ENCODE measurements around the gene RBM34. TPM values are rescaled to one million over a fixed set of nuclear protein-coding genes. Genes with fewer than 3 reads are reported as not detected.
"Not testable (repeated sequence)": the region's sequence is repeated elsewhere in the genome, so short reads cannot be mapped to it uniquely, and the experiment has no call there.

The RBM34 gene
- total RNA-seq, 3 donors from 2014 or later (not counting 1 experiment from before 2014, with no cell fraction given): 163 to 187 (median 180) TPM

DNA sequence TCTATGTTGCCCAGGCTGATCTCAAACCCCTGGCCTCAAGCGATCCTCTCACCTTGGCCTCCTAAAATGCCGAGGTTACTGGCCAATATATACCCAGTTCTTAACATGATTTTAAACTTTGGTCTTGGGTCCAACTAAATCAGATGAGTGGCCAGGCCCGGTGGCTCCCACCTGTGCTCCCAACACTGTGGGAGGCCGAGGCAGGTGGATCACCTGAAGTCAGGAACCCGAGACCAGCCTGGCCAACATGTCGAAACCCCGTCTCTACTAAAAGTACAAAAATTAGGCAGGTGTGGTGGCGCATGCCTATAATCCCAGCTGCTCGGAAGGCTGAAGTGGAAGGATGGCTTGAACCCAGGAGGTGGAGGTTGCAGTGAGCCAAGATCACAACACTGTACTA lies 62.1 kb downstream of the RBM34 start:
- no peak for DNase-seq
- 96% methylated on average over 9 of the region's 9 CpGs for WGBS (ENCODE audit: insufficient coverage)
- no peaks in the 10 kb centered on the region for H3K36me3 ChIP-seq (ENCODE audit: control insufficient read depth, insufficient read depth, low read length)
- Mint-ChIP-seq H3K36me3 (no peaks in the 10 kb centered on the region), H3K27me3 (ENCODE audit: low read depth in 2 of 2) (peaks cover 2 to 9% of the 10 kb centered on the region in 2 donors), H3K4me1 (peaks cover 5 to 6% of the 10 kb centered on the region in 2 donors), H3K4me3 (no peak overlapping the region), H3K9me3 (no peaks in the 10 kb centered on the region), H3K27ac (no peak overlapping the region)
- H3K9me3 ChIP-seq (ENCODE audit: control insufficient read depth, insufficient read depth, low read length): no peaks in the 10 kb centered on the region
- no peak for ATAC-seq
- intact Hi-C loops (cut with micrococcal nuclease): no loop called here
- no peak overlapping the region for H3K4me3 ChIP-seq (ENCODE audit: low read length)
- no peak overlapping the region for H3K27ac ChIP-seq (ENCODE audit: low read length)
- peaks cover 3% of the 10 kb centered on the region for H3K27me3 ChIP-seq (ENCODE audit: control insufficient read depth, insufficient read depth, low read length)
- TF ChIP-seq, protein P1, sequence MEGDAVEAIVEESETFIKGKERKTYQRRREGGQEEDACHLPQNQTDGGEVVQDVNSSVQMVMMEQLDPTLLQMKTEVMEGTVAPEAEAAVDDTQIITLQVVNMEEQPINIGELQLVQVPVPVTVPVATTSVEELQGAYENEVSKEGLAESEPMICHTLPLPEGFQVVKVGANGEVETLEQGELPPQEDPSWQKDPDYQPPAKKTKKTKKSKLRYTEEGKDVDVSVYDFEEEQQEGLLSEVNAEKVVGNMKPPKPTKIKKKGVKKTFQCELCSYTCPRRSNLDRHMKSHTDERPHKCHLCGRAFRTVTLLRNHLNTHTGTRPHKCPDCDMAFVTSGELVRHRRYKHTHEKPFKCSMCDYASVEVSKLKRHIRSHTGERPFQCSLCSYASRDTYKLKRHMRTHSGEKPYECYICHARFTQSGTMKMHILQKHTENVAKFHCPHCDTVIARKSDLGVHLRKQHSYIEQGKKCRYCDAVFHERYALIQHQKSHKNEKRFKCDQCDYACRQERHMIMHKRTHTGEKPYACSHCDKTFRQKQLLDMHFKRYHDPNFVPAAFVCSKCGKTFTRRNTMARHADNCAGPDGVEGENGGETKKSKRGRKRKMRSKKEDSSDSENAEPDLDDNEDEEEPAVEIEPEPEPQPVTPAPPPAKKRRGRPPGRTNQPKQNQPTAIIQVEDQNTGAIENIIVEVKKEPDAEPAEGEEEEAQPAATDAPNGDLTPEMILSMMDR (IDR thresholded peaks at IDR 0.05): no peak
- peaks cover under 1% of the 10 kb centered on the region for H3K4me1 ChIP-seq (ENCODE audit: control insufficient read depth, insufficient read depth, low read length)

DNA sequence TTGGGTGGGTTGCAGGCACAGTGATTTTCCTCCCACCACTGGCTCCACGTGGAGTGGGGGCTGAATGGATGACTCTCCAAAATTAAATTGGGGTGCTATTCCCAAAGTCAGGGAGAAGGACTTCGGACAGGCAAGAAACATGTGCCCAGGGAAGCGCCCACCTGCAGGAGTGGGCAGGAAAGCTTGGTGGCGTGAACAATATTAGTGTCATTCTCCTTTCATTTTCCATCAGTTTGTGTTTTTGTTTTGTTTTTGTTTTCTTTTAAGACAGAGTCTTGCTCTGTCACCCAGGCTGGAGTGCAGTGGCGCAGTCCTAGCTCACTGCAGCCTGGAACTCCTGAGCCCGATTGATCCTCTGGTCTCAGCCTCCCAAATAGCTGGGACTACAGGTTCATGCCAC lies 62.5 kb downstream of the RBM34 start:
- TF ChIP-seq, protein P1 (IDR thresholded peaks at IDR 0.05): no peak
- H3K27me3 ChIP-seq (ENCODE audit: control insufficient read depth, insufficient read depth, low read length): no peaks in the 10 kb centered on the region
- H3K27ac ChIP-seq (ENCODE audit: low read length): no peak overlapping the region
- Mint-ChIP-seq H3K4me1 (peaks cover 6% of the 10 kb centered on the region in 2 donors), H3K4me3 (no peak overlapping the region), H3K9me3 (no peaks in the 10 kb centered on the region), H3K27me3 (ENCODE audit: low read depth in 2 of 2) (peaks cover 7 to 10% of the 10 kb centered on the region in 2 donors), H3K27ac (no peak overlapping the region), H3K36me3 (no peaks in the 10 kb centered on the region)
- peaks cover 4% of the 10 kb centered on the region for H3K4me1 ChIP-seq (ENCODE audit: control insufficient read depth, insufficient read depth, low read length)
- H3K4me3 ChIP-seq (ENCODE audit: low read length): no peak overlapping the region
- ATAC-seq: no peak
- no peak for DNase-seq
- intact Hi-C loops (cut with micrococcal nuclease): no loop called here
- 91% methylated on average over 6 of the region's 6 CpGs for WGBS (ENCODE audit: insufficient coverage)
- H3K9me3 ChIP-seq (ENCODE audit: control insufficient read depth, insufficient read depth, low read length): no peaks in the 10 kb centered on the region
- H3K36me3 ChIP-seq (ENCODE audit: control insufficient read depth, insufficient read depth, low read length): no peaks in the 10 kb centered on the region

DNA sequence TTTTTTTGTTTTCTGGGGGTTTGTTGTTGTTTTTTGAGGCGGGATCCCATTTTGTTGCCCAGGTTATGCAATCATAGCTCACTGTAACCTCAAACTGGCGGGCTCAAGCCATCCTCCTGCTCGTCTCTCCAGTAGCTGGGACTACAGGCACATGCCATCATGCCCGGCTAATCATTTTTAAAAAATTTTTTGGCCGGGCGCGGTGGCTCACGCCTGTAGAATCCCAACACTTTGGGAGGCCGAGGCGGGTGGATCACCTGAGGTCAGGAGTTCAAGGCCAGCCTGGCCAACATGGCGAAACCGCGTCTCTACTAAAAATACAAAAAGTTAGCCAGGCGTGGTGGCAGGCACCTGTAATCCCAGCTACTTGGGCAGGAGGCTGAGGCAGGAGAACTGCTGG lies 63.5 kb downstream of the RBM34 start:
- H3K36me3 Mint-ChIP-seq; H3K27ac Mint-ChIP-seq; H3K4me3 Mint-ChIP-seq; intact Hi-C loops (cut with micrococcal nuclease); H3K4me1 ChIP-seq (ENCODE audit: control insufficient read depth, insufficient read depth, low read length); ATAC-seq; H3K27ac ChIP-seq (ENCODE audit: low read length); H3K4me3 ChIP-seq (ENCODE audit: low read length); H3K27me3 ChIP-seq (ENCODE audit: control insufficient read depth, insufficient read depth, low read length); H3K9me3 ChIP-seq (ENCODE audit: control insufficient read depth, insufficient read depth, low read length); H3K36me3 ChIP-seq (ENCODE audit: control insufficient read depth, insufficient read depth, low read length); DNase-seq; H3K9me3 Mint-ChIP-seq; H3K4me1 Mint-ChIP-seq: not testable (repeated sequence)
- H3K27me3 Mint-ChIP-seq (ENCODE audit: low read depth in 2 of 2): peaks cover 8 to 10% of the 10 kb centered on the region in 2 donors
- 90% methylated on average over 14 of the region's 14 CpGs for WGBS (ENCODE audit: insufficient coverage)

DNA sequence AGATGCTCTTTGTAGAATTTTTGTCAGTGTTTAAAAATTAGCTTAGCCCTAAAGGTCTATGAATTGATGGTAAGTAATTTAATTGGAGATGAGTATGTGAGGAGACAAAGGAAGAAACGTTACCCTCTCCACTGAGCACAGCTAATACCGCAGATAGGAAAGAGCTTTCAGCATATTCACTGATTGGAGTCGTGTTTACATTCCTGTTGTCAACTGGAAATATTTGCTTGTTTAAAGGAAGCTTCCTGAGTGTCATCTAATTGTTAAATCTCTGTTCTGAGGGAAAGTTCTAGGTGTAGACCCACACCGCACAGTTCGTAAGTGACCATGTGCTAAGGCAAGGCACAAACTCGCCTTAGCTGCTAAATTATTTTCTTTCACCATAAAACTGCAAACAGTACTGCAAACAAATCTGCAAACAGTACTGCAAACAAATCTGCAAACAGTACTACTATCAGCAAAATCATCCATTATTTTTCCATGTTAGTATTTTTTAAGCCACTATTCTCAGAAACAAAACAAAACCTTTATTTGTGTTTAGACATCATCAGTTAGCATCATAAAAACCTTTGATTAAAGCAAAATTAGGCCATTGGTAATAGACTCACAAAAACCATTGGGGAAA lies 65.0 kb downstream of the RBM34 start:
- Mint-ChIP-seq H3K4me3 (no peak overlapping the region), H3K27ac (no peak overlapping the region), H3K9me3 (no peaks in the 10 kb centered on the region), H3K36me3 (no peaks in the 10 kb centered on the region), H3K27me3 (ENCODE audit: low read depth in 2 of 2) (peaks cover 7 to 8% of the 10 kb centered on the region in 2 donors), H3K4me1 (peaks cover 7% of the 10 kb centered on the region in 2 donors)
- no peak overlapping the region for H3K4me3 ChIP-seq (ENCODE audit: low read length)
- H3K27ac ChIP-seq (ENCODE audit: low read length): no peak overlapping the region
- ATAC-seq (no peak), DNase-seq (no peak)
- H3K9me3 ChIP-seq (ENCODE audit: control insufficient read depth, insufficient read depth, low read length): no peaks in the 10 kb centered on the region
- H3K4me1 ChIP-seq (ENCODE audit: control insufficient read depth, insufficient read depth, low read length): peaks cover 8% of the 10 kb centered on the region
- no peaks in the 10 kb centered on the region for H3K27me3 ChIP-seq (ENCODE audit: control insufficient read depth, insufficient read depth, low read length)
- intact Hi-C loops (cut with micrococcal nuclease): no loop called here
- H3K36me3 ChIP-seq (ENCODE audit: control insufficient read depth, insufficient read depth, low read length): no peaks in the 10 kb centered on the region
- TF ChIP-seq, protein P1 (IDR thresholded peaks at IDR 0.05): no peak
- 88% methylated on average over 6 of the region's 6 CpGs for WGBS (ENCODE audit: insufficient coverage)

All from natural killer cell (primary cell).